Activated gamma-delta T cell treated with anti-CD3 and anti-CD28 coated beads, Interleukin-2, amount 50 U/mL, for 16 hours (primary cell): ENCODE results near the gene CADPS2.

Source experiments
- DNase-seq: peaks from one replicate; pipeline ENCODE4 v3.0.0-alpha.2; 2020; ENCODE audit warnings: low read depth

CADPS2 gene

DNA sequence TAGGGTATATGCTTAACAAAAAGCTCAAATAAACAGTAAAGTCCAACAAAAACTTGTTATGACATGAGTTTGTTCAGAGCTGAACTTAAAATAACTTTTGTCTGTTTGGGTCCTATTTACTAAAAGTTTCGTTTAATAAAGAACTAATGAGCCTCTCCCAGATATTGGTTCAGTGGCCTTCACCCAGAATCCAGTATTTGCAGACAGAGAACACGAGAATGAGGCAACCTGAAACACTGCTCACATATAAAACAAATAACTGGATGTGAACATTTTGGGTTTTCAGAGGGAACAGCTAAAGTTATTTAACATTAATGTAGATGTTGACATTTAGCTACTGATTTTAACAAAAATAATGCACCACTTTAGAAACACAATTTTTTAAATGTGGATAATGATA lies 285.6 kb downstream of the CADPS2 start:
- DNase-seq, result no peak

DNA sequence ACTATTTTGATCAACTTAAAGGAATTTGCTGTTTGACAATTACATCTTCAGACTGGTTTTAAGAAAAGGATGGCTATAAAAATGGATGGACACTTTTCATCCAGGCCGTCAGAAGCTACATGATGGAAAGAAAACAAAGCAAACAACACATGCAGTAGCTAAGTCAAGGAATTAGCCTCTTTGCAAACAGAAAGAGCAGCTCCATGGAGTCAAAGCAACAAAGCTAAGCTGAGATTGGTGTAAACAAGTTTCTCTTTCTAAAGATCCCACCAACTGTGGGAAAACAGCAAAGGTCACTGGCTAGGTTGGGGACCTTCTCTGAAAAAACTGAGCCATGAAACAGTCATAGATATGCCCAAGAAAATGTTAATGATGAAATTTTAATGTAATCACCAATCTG lies 286.2 kb downstream of the CADPS2 start:
- DNase-seq, result no peak

DNA sequence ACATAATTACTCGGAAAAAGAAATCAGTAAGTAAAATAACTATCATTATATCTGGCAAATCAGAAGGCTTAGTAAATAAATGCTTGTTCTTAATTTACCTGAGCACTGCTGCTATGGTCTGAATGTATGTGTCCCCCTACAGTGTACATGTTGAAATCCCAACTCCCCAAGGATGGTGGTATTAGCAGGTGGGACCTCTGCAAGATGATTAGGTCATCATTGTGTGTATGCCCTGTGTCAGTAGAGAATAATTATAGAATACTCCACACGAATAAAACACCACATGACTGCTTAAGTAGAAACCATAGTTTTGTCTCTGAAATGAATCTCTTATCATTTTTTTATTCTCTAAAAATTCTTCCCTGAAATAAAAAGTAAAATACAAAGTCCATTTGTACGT lies 289.0 kb downstream of the CADPS2 start:
- no peak for DNase-seq

DNA sequence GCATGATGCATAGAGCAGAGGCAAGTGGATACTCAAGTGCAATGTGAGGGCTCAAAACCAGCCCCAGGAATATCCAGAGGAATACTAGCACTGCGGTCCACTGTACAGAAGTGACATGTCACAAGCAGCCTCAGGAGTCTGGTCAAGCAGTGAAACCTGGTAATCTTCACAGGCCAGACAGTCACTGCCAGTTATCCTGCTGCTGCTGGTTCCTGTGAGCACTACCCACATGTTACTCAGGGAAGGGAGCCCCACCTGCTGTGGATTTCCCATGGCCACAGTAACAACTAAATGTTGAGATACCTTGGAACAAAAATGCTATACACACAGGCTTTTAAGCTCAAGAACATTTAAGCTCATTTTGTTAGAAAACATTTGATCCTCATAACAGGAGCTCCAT lies 290.4 kb downstream of the CADPS2 start:
- no peak for DNase-seq

DNA sequence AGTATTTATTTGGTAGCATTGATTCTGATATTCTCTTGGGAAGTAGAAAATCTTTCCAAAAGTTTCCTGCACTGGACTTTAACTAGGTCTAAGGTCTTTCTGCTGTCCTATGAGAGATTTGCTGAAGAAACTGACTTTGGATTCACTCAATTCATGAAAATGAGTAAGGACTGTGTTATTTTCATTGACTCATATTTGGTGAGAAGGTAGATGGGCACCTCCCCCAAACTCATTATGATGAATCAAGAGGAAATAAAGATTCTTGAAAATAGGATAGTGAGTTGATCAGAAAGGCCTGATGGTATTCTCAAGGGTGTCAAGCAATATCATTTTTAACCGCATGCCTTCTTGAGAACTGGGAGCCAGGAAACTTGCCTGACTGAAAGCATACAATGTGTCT lies 297.6 kb downstream of the CADPS2 start:
- DNase-seq, result no peak

DNA sequence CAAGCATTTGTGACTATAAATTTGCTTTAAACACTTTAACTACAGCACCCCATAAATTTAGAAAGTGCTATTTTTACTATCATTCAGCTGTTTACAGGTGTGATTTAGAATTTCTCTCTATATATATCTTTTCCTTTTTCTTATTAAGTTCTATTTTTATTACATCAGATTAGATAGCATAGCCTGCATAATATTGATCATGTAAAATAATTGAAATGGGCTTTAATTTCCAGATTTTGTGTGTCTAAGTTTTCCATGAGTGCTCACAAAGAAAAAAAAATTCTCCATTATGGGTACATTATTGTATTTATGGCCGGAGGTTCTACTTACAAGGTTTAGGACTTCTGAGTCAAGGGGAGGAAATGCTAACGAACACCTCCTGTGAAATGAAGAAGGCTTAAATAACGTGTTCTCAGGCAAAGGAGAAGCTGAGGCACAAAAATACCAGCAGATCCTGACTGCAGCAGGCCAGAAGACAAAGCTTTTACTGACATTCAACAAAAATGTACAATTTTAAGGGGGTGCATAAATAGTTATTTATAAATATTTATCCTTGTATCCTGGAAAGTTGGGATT lies 301.5 kb downstream of the CADPS2 start:
- no peak for DNase-seq

DNA sequence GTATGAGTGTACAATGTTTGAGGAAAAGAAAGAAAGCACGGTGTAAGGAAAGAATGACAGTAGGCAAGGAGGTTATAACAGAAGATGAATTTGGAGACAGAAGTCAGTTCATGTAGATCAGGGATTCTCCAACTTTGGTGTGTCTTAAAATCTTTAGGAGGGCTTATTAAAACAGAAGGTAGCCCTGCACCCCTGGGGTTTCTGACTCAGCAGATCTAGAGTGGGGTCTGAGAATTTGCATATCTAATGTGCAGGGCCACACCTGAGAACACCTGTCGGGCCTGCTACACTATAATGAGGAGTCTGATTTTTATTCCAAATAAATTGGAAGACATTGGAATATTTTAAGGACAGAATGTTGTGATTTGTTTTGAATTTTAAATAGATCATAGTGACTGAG lies 307.9 kb downstream of the CADPS2 start:
- no peak for DNase-seq

DNA sequence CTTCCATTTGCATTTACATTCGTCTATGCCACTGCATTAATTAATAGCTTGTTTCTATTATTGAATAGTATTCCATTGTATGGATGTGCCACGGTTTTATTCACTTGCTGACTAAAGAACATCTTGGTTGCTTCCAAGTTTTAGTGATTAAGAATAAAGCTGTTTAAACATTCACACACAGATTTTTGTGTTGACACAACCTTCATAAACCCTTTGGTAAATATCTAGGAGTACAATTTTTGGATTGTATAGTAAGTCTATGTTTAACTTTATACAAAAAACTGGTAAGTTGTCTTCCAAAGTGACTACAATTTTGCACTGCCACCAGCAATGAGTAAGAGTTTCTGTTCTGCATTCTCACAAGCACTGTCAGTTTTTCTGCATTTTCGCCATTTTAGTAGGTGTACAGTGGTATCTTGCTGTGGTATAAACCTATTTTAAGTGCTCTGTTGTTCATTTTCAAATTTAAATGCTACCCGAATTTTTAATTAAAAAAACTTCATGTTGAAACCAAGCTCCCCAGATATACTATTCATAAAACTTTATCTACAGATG lies 308.7 kb downstream of the CADPS2 start:
- no peak for DNase-seq

DNA sequence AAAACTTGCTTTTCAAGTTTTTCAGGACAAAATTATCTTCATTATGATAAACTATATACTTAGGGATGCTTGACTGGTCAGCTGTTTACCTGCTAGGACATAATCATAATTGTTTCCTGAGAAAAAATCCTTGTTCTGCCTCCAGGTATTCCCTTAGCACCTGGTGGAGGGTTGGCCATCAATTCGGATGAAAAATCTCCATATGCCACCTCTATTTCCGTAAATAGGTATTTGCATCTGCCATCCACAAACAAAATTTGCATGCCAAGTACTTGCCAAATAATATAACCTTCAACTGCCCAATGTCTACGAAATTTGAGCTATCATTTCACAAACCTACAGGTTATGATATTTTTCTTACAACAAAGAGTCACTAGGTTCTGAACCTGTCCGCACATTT lies 313.6 kb downstream of the CADPS2 start:
- DNase-seq, result no peak

DNA sequence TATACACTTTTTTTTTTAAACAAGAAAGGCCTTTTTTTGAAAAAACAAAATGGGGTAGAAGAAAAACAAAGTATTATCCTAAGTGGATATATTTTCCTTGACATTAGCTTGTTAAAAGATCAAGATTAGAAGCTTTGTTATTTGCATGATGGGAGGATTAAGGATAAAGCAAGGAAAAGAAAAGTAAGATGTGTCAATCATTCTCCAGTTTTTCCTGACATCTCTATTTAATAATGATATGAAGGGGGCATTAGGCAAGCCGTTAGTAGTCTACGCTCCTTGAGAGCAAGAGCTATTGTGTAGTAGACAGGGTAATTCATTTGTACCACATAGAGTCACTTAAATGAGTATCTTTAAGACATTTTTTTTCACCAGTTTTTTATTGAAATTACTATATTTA lies 324.9 kb downstream of the CADPS2 start:
- DNase-seq, result no peak

DNA sequence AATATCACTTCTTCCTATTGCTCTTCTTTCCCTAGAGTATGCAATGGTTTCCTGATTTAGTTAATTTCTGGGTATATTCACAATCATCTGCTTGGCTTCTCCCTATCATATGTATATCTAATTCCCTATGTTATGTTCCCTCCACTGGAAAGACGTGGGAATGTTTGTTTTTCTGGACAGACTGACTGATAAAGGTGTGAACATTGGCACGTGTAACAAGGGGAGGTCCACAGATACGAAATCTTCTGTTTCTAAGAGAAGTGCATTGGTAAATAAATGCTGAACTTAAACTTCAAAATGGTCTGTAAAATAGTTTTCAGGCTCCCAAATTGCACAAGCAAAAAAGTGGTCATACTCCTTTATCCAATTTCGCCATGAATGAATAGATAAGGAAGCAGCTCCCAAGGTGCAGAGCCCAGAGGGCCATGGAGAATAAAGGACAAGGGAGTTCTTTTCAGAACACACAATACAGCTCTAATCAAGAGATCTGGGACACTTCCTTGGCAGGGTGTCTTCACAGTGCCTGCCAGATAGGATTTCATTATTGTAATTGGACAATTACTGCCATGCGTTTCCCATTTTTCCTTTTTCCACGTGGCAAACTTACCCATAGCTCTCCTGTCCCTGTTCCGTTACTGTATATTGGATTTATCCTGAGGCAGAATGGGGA lies 329.3 kb downstream of the CADPS2 start:
- no peak for DNase-seq

DNA sequence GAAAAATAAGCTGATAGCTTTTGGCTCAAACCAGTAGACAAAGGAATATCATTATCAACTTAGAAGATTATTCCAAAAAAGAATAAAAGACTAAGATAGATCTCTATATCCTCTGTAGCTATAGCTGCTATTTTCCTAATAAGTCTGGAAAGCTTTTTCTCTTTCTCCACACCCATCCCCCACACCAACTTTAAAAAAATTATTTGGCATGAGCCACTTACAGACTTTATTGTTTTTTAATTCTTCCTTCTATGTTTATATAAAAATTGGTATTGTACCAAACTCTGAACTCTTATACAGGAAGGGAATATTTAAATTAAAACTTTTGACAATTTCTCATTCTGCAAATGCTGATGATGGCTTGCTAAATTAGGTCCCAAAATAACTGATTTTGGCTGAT lies 330.0 kb downstream of the CADPS2 start:
- no peak for DNase-seq

DNA sequence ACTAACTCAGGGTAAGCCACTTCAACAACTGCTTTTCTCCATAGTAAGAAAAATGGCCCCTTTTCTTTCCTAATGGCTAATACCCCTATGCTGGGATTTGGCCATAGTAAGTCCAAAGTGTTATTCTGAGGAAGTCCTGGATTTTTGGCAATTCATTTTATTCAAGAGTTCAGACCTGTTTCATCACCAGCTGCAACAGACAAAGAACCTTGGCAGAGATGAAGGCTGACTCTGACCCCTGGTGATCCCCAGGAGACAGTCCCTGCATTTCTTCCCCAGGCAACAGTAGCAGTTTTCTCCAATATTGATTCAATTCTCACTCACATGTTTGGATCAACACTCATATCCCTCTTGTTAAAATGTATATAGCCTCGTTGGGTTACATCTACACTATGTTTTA lies 332.5 kb downstream of the CADPS2 start:
- no peak for DNase-seq

DNA sequence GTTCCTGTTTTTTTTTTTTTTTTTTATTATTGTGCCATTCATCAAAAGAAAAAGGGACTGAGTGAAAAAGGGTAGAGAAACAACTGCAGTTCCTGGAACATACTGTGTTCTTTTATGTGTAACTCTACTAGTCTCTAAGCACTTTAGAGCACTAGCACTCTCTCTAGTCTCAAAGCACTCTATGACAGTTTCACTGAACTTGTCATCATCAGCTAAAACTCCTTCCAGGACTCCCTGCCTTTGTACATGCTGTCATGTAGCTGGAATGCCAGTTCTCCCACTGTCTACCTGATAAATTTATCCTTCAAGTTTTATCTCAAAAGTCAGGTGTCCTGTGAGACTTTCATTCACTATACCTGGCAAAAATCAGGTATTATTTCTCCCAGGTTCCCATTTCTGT lies 333.5 kb downstream of the CADPS2 start:
- no peak for DNase-seq

DNA sequence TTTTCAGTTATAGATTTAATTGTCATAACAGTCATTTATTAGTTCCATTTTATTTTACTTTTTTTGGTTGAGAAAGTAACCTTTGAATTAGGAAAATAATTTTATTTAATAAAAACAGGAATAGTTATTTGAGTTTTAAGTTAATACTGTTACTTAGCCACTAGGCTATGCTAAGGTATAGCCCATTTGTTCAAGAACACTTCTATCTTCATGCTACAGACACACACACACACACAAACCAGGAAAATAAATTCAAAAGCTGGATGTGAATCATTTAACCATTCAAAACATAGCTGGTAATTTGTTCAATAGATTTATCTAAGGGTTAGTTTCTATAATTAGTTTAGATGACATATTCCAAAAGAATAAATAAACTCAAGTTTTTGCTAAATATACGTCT lies 335.7 kb downstream of the CADPS2 start:
- no peak for DNase-seq

DNA sequence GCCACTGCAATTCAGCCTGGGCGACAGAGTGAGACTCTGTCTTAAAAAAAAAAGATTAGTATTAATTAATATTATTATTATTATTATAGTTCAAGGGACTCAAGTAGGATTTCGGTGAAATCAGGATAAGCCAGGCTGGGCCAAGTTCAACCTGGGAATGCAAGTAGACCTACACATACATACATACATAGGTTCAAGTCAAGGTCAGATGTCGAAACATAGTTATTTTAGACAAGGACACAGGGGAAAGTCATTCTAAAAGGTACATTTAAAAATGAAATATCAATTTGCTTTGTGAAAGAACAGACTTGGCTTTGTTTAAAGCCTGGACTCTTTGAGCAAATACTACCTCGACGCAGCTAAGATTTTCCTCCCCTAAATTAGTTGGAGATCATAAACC lies 336.7 kb downstream of the CADPS2 start:
- DNase-seq, result no peak

DNA sequence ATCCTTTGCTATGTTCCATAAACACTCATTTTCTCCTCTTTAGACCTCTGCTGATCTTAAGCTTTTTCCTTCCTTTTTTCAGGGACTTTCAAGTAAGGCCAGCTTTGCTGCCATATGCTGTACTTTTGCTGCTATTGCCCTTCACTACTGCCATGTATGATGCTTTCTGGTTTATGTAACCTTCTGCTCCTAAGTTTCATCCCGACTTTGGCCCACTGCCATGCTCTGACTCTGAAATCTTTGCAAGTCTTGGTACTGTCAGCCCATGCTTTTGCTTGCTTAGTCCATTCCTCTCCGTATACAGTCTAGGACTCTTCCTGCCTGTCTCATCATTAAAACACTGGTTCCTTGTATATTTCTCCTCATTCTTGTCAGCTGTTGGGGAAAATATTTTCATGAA lies 339.8 kb downstream of the CADPS2 start:
- DNase-seq, result no peak

DNA sequence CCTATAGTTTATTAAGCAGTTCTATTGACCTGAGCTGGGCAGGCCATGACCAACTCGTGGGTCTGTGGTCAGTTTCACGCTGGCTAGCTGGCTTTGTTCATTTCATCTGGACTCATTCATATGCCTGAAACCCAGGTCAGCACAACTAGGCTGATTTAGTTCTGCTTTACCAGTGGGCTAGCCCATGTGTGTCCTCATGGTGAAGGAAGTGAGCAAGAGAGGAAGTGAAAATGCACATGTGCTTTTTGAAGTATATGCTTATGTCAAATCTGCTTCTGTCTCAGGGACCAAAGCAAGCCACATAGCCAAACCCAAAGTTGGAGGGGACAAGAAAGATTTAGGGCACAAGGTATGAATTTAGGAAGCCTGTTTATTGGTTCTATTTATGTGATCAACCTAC lies 341.8 kb downstream of the CADPS2 start:
- DNase-seq, result no peak

DNA sequence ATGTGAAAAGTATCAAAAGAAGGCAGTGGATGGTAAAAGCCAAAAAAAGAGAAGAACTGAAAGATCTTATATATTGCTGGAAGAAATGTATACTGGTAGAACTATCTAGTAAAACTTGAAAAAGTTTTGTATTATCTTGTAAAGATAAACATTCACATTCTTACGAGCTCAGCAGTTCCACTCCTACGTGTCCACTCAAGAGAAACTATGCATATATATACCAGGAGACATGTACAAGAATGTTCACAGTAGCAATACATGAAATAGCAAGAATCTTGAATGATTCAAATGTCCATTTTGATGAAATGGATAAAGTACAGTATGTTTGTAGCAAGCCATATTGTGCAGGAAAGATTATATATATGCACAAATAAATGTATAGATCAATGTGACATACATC lies 342.4 kb downstream of the CADPS2 start:
- DNase-seq, result no peak

DNA sequence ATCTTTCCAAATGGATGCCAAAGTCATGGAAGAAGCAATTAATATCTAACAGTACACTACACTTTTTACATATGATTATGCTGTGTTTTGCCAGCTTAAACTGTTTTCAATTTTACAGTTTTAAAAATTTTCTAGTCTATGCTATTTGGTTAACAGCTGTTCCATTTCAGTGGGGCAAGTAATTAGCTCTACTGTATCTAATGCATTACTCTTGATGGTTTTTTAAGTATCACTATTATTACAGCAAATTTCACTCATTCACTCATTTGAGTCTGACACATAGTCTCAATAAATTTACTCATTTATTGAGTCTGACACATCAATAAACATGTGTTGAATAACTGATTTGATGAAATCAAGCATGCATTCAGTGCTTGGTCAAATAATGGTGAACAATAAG lies 343.1 kb downstream of the CADPS2 start:
- no peak for DNase-seq

DNA sequence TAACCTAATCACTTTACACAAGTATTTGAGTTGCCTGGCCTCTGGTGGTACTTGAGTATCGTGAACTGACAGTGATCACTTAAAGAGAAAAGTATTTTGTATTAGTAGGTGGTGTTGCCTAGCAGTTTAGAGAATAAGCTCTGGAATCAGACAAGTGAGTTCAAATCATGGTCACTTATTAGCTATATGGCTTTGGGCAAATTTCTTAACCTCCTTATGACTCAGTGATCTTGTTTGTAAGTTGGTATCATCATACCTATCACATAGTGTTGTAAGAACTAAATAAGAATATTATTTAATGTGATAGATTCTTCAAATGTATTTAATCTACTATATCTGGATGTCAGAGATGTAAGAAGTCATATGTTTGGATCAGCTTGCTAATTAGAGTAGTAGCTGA lies 351.2 kb downstream of the CADPS2 start:
- no peak for DNase-seq

DNA sequence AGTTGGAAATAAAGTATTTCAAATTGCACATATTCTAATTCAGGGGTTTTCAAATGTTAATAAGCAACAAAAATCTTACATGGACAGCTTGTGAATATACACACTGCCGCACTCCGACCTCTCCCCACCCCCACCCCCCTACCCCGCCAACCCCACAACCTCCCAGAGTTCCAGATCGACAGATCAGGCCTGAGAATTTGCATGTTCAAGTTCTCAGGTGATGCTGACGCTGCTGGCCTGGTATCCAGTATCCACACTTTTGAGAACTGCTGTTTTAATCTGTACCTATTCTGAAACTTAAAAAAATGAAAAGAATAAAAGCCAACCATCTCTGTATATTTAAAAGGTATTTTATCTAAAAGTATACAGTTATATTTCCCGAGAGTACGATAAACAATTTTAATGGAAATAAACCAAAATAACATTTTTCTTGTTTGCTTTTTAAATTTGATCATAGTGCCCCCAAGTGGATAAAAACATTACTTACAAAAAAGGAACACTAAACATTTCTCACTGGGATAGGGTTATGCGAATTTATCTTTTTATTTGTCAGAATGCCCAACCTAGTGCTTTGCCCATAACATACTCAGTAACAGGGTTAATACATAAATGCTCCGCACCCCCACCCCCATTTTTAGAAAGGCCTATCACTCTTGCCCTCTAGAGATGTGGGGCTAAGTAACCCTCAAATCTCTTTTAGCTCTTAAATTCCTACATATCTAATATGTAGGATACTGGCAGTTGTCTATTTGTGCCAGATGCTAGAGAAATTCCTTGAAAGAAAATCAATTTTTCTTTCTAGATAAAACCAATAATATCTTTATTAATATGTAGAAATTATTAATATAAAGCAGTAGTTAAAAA lies 353.6 kb downstream of the CADPS2 start:
- no peak for DNase-seq

DNA sequence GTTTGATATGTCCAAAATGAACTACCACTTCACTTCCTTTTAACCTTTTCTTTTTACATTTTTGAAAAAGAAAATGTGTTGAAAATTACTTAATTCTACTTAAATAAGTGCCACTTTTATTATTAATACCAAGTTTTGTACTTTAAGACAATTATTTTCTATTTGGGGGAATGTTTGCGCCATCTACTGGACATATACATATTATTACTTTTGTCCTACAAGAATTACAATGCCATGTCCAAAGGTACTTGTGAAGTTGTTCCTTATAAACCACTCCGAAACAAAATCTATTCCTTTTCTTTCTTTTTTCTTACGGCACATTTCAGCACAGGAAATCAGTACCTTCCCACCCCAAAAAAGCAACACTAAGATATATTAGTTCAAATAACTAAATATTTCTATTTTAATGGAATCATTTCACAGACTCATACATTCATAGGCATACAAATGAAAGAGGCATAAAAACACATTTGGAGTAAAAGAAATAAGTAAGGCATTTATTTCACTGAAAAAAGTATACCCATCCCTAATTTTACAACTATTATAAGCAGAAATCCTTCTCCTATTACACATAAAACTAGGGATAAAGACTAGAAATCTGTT lies 357.3 kb downstream of the CADPS2 start:
- no peak for DNase-seq
